Loucy (cell line): ENCODE data around the gene PSMB8.

Source experiments
- H2AFZ ChIP-seq: fragments of 200-600 bp; sonication (generic); 2 replicates; pipeline ENCODE4 v1.6.0; 2016; ENCODE audit warnings: antibody characterized with exemption, mild to moderate bottlenecking, low read length, moderate library complexity
- H3F3A ChIP-seq: fragments of 200-600 bp; 2 replicates; pipeline ENCODE4 v1.6.0; 2016; ENCODE audit warnings: antibody characterized with exemption, low read depth, mild to moderate bottlenecking
- H3K27me3 ChIP-seq: fragments of 200-600 bp; sonication (generic); 2 replicates; pipeline ENCODE4 v1.6.1; 2014; ENCODE audit warnings: low read length, mild to moderate bottlenecking; ENCODE audit not compliant: insufficient read depth, poor library complexity, severe bottlenecking
- H3K36me3 ChIP-seq: fragments of 200-600 bp; sonication (generic); 2 replicates; pipeline ENCODE4 v1.6.1; 2016; ENCODE audit warnings: low read length; ENCODE audit not compliant: insufficient read depth
- H3K4me1 ChIP-seq: fragments of 200-600 bp; sonication (generic); 2 replicates; pipeline ENCODE4 v1.5.1; 2014; ENCODE audit warnings: low read length, mild to moderate bottlenecking; ENCODE audit not compliant: insufficient read depth, poor library complexity, severe bottlenecking
- H3K4me2 ChIP-seq: fragments of 200-600 bp; sonication (generic); 2 replicates; pipeline ENCODE4 v1.6.0; 2014; ENCODE audit warnings: antibody characterized with exemption, low read length, low read depth, mild to moderate bottlenecking; ENCODE audit not compliant: poor library complexity, severe bottlenecking
- H3K4me3 ChIP-seq: fragments of 200-600 bp; sonication (generic); 2 replicates; pipeline ENCODE4 v1.5.1; 2014; ENCODE audit warnings: low read length, mild to moderate bottlenecking, mixed read lengths; ENCODE audit not compliant: poor library complexity, severe bottlenecking
- H3K79me2 ChIP-seq: fragments of 200-600 bp; sonication (generic); 2 replicates; pipeline ENCODE4 v1.6.1; 2014; ENCODE audit warnings: low read length; ENCODE audit not compliant: insufficient read depth
- H3K9ac ChIP-seq: fragments of 200-600 bp; sonication (generic); 2 replicates; pipeline ENCODE4 v1.6.0; 2014; ENCODE audit warnings: mild to moderate bottlenecking, low read depth, low read length, moderate library complexity; ENCODE audit not compliant: poor library complexity, severe bottlenecking
- H3K9me2 ChIP-seq: fragments of 200-600 bp; sonication (generic); replicated peaks from 2 replicates; pipeline ENCODE4 v1.6.1; 2016; ENCODE audit warnings: low read depth, low read length, mixed read lengths
- H3K9me3 ChIP-seq: fragments of 200-600 bp; sonication (generic); 2 replicates; pipeline ENCODE4 v1.6.1; 2014; ENCODE audit warnings: mild to moderate bottlenecking, antibody characterized with exemption, low read length, low read depth; ENCODE audit not compliant: insufficient read depth
- H4K20me1 ChIP-seq: fragments of 200-600 bp; sonication (generic); 2 replicates; pipeline ENCODE4 v1.6.0; 2014; ENCODE audit warnings: antibody characterized with exemption, low read length, mild to moderate bottlenecking; ENCODE audit not compliant: insufficient read depth, poor library complexity, severe bottlenecking
- CTCF ChIP-seq: fragments of 200-600 bp; sonication (generic); conservative IDR thresholded peaks from 2 replicates; pipeline ENCODE4 v1.5.1; 2014; ENCODE audit warnings: mild to moderate bottlenecking, antibody characterized with exemption, low read length
- EZH2phosphoT487 ChIP-seq: fragments of 200-600 bp; IDR thresholded peaks from 2 replicates; pipeline ENCODE4 v1.6.1; 2018; ENCODE audit warnings: antibody characterized with exemption, mild to moderate bottlenecking, moderate library complexity, borderline replicate concordance

The PSMB8 gene

GRCh38 chr6:32843979-32844838 is at the start of gene PSMB8:
Gene PSMB8, minus strand, starts transcription at chr6:32844047. Its CDS starts 51 bp downstream, at chr6:32843996.
- Histone ChIP-seq H3K79me2 (peaks cover 86% of the 10 kb centered on the region), H3K36me3 (peaks cover 40% of the 10 kb centered on the region), H3K9me2 (no peaks in the 10 kb centered on the region), H3K4me3 (peak within 1 kb of the TSS; percentile 97), H3F3A (peaks cover 24% of the 10 kb centered on the region), H3K9ac (peak within 1 kb of the TSS; percentile 100), H4K20me1 (peaks cover 28% of the 10 kb centered on the region), H3K9me3 (no peaks in the 10 kb centered on the region), H3K4me1 (peaks cover 78% of the 10 kb centered on the region), H3K4me2 (peak within 1 kb of the TSS; percentile 99), H2AFZ (no peak within 1 kb of the TSS), H3K27me3 (peaks cover 11% of the 10 kb centered on the region)
- no peak for TF ChIP-seq EZH2phosphoT487
- TF ChIP-seq CTCF, result no peak; the same call in 1 of the 2 replicates

GRCh38 chr6:32890831-32891230 is 47.0 kb upstream of the PSMB8 start:
- Histone ChIP-seq H3K4me2 (no peak overlapping the region), H3K9ac (no peak overlapping the region), H3K4me1 (peaks cover 15% of the 10 kb centered on the region), H3K9me2 (no peaks in the 10 kb centered on the region), H3F3A (no peaks in the 10 kb centered on the region; the same call in 1 of the 2 replicates), H2AFZ (no peak overlapping the region), H3K79me2 (peaks cover 23% of the 10 kb centered on the region), H3K27me3 (no peaks in the 10 kb centered on the region), H4K20me1 (peaks cover 6% of the 10 kb centered on the region), H3K4me3 (no peak overlapping the region), H3K9me3 (no peaks in the 10 kb centered on the region), H3K36me3 (no peaks in the 10 kb centered on the region)
- TF ChIP-seq CTCF, result no peak

- H3K9me3 ChIP-seq, result no peaks in the 10 kb centered on the region
- no peak overlapping the region for H3K9ac ChIP-seq
- TF ChIP-seq EZH2phosphoT487 (no peak), CTCF (no peak)
- H3K4me3 ChIP-seq, result no peak overlapping the region
- H3K79me2 ChIP-seq, result peaks cover 10% of the 10 kb centered on the region; the same call in 1 of the 2 replicates
- H3K4me2 ChIP-seq, result no peak overlapping the region
- H3K4me1 ChIP-seq, result peaks cover 12% of the 10 kb centered on the region
- H4K20me1 ChIP-seq, result no peaks in the 10 kb centered on the region
- no peaks in the 10 kb centered on the region; the same call in 1 of the 2 replicates for H3F3A ChIP-seq
- H3K9me2 ChIP-seq, result no peaks in the 10 kb centered on the region
- no peaks in the 10 kb centered on the region for H3K27me3 ChIP-seq
- H2AFZ ChIP-seq, result no peak overlapping the region
- H3K36me3 ChIP-seq, result no peaks in the 10 kb centered on the region
Measured at GRCh38 chr6:32889533-32889932, 45.7 kb upstream of the PSMB8 start.
